Stimulated activated CD4-positive, alpha-beta T cell treated with anti-CD3 and anti-CD28 coated beads, Interleukin-12 subunit alpha, Interleukin-12 subunit beta, amount 100 ng/mL, for 4 hours (primary cell): ENCODE results near the gene SPTA1.
"Not testable (repeated sequence)": the region's sequence is repeated elsewhere in the genome, so short reads cannot be mapped to it uniquely, and the experiment has no call there.

Experiments used
- DNase-seq: peaks from one replicate; pipeline ENCODE4 v3.0.0-alpha.2; 2020

The SPTA1 gene

GRCh38 chr1:158686111-158687009, at the start of gene SPTA1:
Gene SPTA1, minus strand, starts transcription at chr1:158686715. Its CDS starts 198 bp downstream, at chr1:158686517.
- DNase-seq: no peak

- no peak for DNase-seq
Observed at GRCh38 chr1:158735848-158736247, 49.3 kb upstream of the SPTA1 start.

- no peak for DNase-seq
Observed at GRCh38 chr1:158732524-158732923, 46.0 kb upstream of the SPTA1 start.

- DNase-seq: no peak
Observed at GRCh38 chr1:158731707-158732106, 45.2 kb upstream of the SPTA1 start.

GRCh38 chr1:158730453-158730852, 43.9 kb upstream of the SPTA1 start:
- DNase-seq: no peak

- DNase-seq: no peak
Observed at GRCh38 chr1:158728510-158729225, 42.2 kb upstream of the SPTA1 start.

GRCh38 chr1:158724442-158724841, 37.9 kb upstream of the SPTA1 start:
- DNase-seq: no peak

- DNase-seq: no peak
Observed at GRCh38 chr1:158720620-158721019, 34.1 kb upstream of the SPTA1 start, which contains the start of gene OR6K3. Gene OR6K3, minus strand, starts transcription at chr1:158720720. Its CDS starts 2,605 bp downstream, at chr1:158718115.

GRCh38 chr1:158719664-158720063, 33.1 kb upstream of the SPTA1 start:
- DNase-seq: no peak

GRCh38 chr1:158717344-158717743, 30.8 kb upstream of the SPTA1 start:
- no peak for DNase-seq

GRCh38 chr1:158716335-158716734, 29.8 kb upstream of the SPTA1 start:
- DNase-seq: no peak

- no peak for DNase-seq
Observed at GRCh38 chr1:158714754-158715153, 28.2 kb upstream of the SPTA1 start.

GRCh38 chr1:158711098-158711497, 24.6 kb upstream of the SPTA1 start:
- DNase-seq: no peak

GRCh38 chr1:158706096-158706495, 19.6 kb upstream of the SPTA1 start:
- no peak for DNase-seq

GRCh38 chr1:158700552-158700951, 14.0 kb upstream of the SPTA1 start, which contains the start of gene OR6K2:
Gene OR6K2, minus strand, starts transcription at chr1:158700652. Its CDS starts 0 bp downstream, at chr1:158700652.
- no peak for DNase-seq

- no peak for DNase-seq
Observed at GRCh38 chr1:158694596-158694995, 8.1 kb upstream of the SPTA1 start.

- DNase-seq: no peak
Observed at GRCh38 chr1:158692356-158692755, 5.8 kb upstream of the SPTA1 start.

GRCh38 chr1:158691907-158692306, 5.4 kb upstream of the SPTA1 start:
- no peak for DNase-seq

- DNase-seq: not testable (repeated sequence)
Observed at GRCh38 chr1:158691149-158691548, 4.6 kb upstream of the SPTA1 start.

- DNase-seq: no peak
Observed at GRCh38 chr1:158689875-158690274, 3.4 kb upstream of the SPTA1 start.

- no peak for DNase-seq
Observed at GRCh38 chr1:158689110-158689509, 2.6 kb upstream of the SPTA1 start.

- not testable (repeated sequence) for DNase-seq
Observed at GRCh38 chr1:158688343-158688742, 1.8 kb upstream of the SPTA1 start.

GRCh38 chr1:158687037-158687436, 522 bp upstream of the SPTA1 start:
- DNase-seq: no peak

- DNase-seq: no peak
Observed at GRCh38 chr1:158685085-158685484, 1.4 kb downstream of the SPTA1 start.
